Epithelial cell of esophagus (primary cell): ENCODE measurements around the gene CHD5.

ENCODE experiments used
- DNase-seq: peaks from one replicate; pipeline ENCODE4 v3.0.0; 2010; ENCODE audit warnings: low read depth
- H3K4me3 ChIP-seq: 2 replicates; pipeline ENCODE4 v1.5.1; 2011; ENCODE audit warnings: mild to moderate bottlenecking, low read length, control low read depth
- CTCF ChIP-seq: IDR thresholded peaks from 2 replicates; pipeline ENCODE4 v1.5.1; 2011; ENCODE audit warnings: low read depth, mild to moderate bottlenecking, low read length, control low read depth, inconsistent platforms; ENCODE audit not compliant: insufficient read depth; ENCODE audit errors: missing control alignments

The CHD5 gene

GRCh38 chr1:6085666-6086065 lies 94.5 kb downstream of the CHD5 start:
- no peak for TF ChIP-seq CTCF
- no peak overlapping the region for H3K4me3 ChIP-seq
- no peak for DNase-seq

GRCh38 chr1:6084781-6085495 lies 95.2 kb downstream of the CHD5 start:
- DNase-seq = no peak
- TF ChIP-seq CTCF = no peak
- no peak overlapping the region for H3K4me3 ChIP-seq

GRCh38 chr1:6083801-6084446 lies 96.2 kb downstream of the CHD5 start:
- DNase-seq = no peak
- no peak overlapping the region for H3K4me3 ChIP-seq

GRCh38 chr1:6083385-6083784 lies 96.7 kb downstream of the CHD5 start:
- no peak for TF ChIP-seq CTCF
- no peak for DNase-seq
- H3K4me3 ChIP-seq = no peak overlapping the region

More at GRCh38 chr1:6083801-6084446, 96.2 kb downstream of the CHD5 start:
- no peak for TF ChIP-seq CTCF

GRCh38 chr1:6082430-6082971 lies 97.6 kb downstream of the CHD5 start:
- TF ChIP-seq CTCF = peak; percentile 12
- DNase-seq = no peak
- no peak overlapping the region for H3K4me3 ChIP-seq

GRCh38 chr1:6081901-6082300 lies 98.2 kb downstream of the CHD5 start:
- no peak for TF ChIP-seq CTCF
- no peak overlapping the region for H3K4me3 ChIP-seq
- no peak for DNase-seq

GRCh38 chr1:6080469-6080868 lies 99.7 kb downstream of the CHD5 start:
- peak; percentile 34 for DNase-seq
- no peak overlapping the region for H3K4me3 ChIP-seq
- TF ChIP-seq CTCF = peak; percentile 30
